Ovary (tissue), 9 donors: ENCODE measurements around the gene NDN. TPM values are rescaled to one million over a fixed set of nuclear protein-coding genes. Genes with fewer than 3 reads are reported as not detected.

Experiments used
- DNase-seq, 5 donors: peaks; one replicate each; pipeline ENCODE4 v3.0.0-alpha.2; 2019 to 2020
- H3K27ac ChIP-seq, 2 donors: fragments of 200-600 bp; one replicate each; pipeline versions ENCODE4 v1.5.1 to v1.8.0; 2019 to 2022
- H3K27me3 ChIP-seq: fragments of 200-600 bp; one replicate; pipeline ENCODE4 v1.8.0; 2022
- H3K36me3 ChIP-seq: fragments of 200-600 bp; sonication (generic); one replicate; pipeline ENCODE4 v1.5.1; 2019
- H3K4me1 ChIP-seq: one replicate; pipeline ENCODE4 v1.8.1; 2013; ENCODE audit warnings: mild to moderate bottlenecking, moderate library complexity; ENCODE audit not compliant: insufficient read depth
- H3K4me3 ChIP-seq: fragments of 200-600 bp; sonication (generic); one replicate; pipeline ENCODE4 v1.5.1; 2017
- H3K9me3 ChIP-seq, 2 donors: fragments of 200-600 bp in 1 of 2; sonication (generic) in 1 of 2; one replicate each; pipeline versions ENCODE4 v1.5.1 to v1.8.1; 2013 to 2019; ENCODE audit warnings: mild to moderate bottlenecking in 1 of 2, moderate library complexity in 1 of 2
- CTCF ChIP-seq, 3 donors: fragments of 450-650 bp in 2 of 3; fragments of 200-600 bp in 1 of 3; IDR thresholded peaks; one replicate each; pipeline versions ENCODE4 v1.5.1 to v1.8.0; 2016 to 2022; ENCODE audit warnings: antibody characterized with exemption in 3 of 3, mild to moderate bottlenecking in 1 of 3
- EP300 ChIP-seq: sonication (generic); formaldehyde crosslinking; IDR thresholded peaks from one replicate; pipeline ENCODE4 v1.6.1; 2017; ENCODE audit warnings: antibody characterized with exemption
- POLR2A ChIP-seq: fragments of 450-650 bp; IDR thresholded peaks from one replicate; pipeline ENCODE4 v1.6.1; 2017; ENCODE audit warnings: antibody characterized with exemption, mild to moderate bottlenecking, moderate library complexity
- WGBS, 3 donors: extraction: QIAGEN DNeasy Blood & Tissue Kit in 1 of 3; methylation state at CpG; one replicate each; pipeline versions ENCODE4 v1.1.5 to v1.1.7; 2013 to 2017; 5-methylcytosine and 5-hydroxymethylcytosine counted together
- intact Hi-C, 4 donors: fragments of 100-400 bp; cut with DNase I; formaldehyde crosslinking; loops; one replicate each; pipeline versions ENCODE4 v1.11.0 to v1.15.1; 2022 to 2023
- polyA plus RNA-seq, 2 donors: library from polyadenylated mRNA; stranded (reverse); fragments of 200-250 nt in 1 of 2; fragments of 350-450 nt in 1 of 2; fragmentation: Illumina TruSeq in 1 of 2; extraction: RNeasy Lipid Tissue Mini Kit (QIAGEN cat#74804) in 1 of 2; gene quantifications; one replicate each; pipeline ENCODE4 v1.2.3, GENCODE V29; 2013 to 2014
- total RNA-seq, 7 donors: library from RNA; depleted of rRNA in 2 of 7; stranded (reverse); fragments of >200 nt in 2 of 7; fragmentation: NEBNext Ultra II Directional in 3 of 7; extraction: Animal tissue kit (Norgen Biotek cat#: 25700) in 3 of 7; gene quantifications; one replicate each; pipeline versions ENCODE4 v1.1.0 to v1.2.4, GENCODE V29; 2016 to 2023
- donor health status: DM: no; HTN: no; CAD: no; lungs with moderate emphysema.
- donor health status: DM: no; HTN: no; CAD: no.
- donor health status: Bipolar disorder and iron deficiency.
- donor health status: DM: yes; HTN: yes; CAD: no.
- donor health status: DM: no; HTN: no; CAD: no.
- donor health status: DM: yes; HTN: yes; CAD: no.

The NDN gene
- total and polyA plus RNA-seq, 9 donors: 77.9 to 137 (median 110) TPM

DNA sequence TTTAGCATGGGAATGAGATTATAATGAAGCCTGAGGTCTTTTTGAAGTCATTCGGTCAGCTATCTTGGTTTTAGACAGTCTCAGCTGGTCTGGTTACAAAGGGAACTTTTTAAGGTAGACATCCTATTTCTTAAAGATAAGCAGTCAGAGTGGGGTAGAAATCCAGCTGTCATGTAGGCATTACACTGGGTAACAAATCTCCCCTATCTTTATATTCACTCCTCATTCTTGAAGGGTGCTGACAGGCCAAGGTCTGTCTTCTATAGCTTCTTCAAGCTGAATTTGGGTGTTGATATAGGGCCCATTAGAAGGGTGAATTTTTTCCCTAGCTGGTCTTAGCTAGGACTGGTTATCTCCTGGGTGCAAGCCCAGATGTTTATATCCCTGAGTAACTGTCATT lies 21.2 kb upstream of the NDN start:
- Histone ChIP-seq H3K27me3 (no peaks in the 10 kb centered on the region), H3K36me3 (no peaks in the 10 kb centered on the region), H3K9me3 (no peaks in the 10 kb centered on the region), H3K4me3 (no peak overlapping the region), H3K4me1 (no peaks in the 10 kb centered on the region), H3K27ac (no peak overlapping the region)
- no peak for DNase-seq
- intact Hi-C loops: loop anchor here in 1 of 4 donors (5.0 kb wide), 1 partner anchor 46 kb away; no protein-coding TSS in a partner anchor
- 24 to 33% (median 31%) methylated on average over 1 of the region's 1 CpG for WGBS, 3 donors
- TF ChIP-seq CTCF (IDR thresholded peaks at IDR 0.05): no peak
- no peak for TF ChIP-seq POLR2A
- no peak for TF ChIP-seq EP300

GRCh38 chr15:23695282-23695681 lies 8.2 kb upstream of the NDN start:
- 64 to 77% (median 70%) methylated on average over 2 of the region's 2 CpGs for WGBS, 3 donors
- intact Hi-C loops: no loop called here
- no peak for DNase-seq
- Histone ChIP-seq H3K4me3 (no peak overlapping the region), H3K27me3 (no peaks in the 10 kb centered on the region), H3K4me1 (peaks cover 3% of the 10 kb centered on the region), H3K27ac (no peak overlapping the region), H3K9me3 (no peaks in the 10 kb centered on the region), H3K36me3 (no peaks in the 10 kb centered on the region)
- TF ChIP-seq POLR2A (no peak), EP300 (no peak), CTCF (IDR thresholded peaks at IDR 0.05) (no peak)

DNA sequence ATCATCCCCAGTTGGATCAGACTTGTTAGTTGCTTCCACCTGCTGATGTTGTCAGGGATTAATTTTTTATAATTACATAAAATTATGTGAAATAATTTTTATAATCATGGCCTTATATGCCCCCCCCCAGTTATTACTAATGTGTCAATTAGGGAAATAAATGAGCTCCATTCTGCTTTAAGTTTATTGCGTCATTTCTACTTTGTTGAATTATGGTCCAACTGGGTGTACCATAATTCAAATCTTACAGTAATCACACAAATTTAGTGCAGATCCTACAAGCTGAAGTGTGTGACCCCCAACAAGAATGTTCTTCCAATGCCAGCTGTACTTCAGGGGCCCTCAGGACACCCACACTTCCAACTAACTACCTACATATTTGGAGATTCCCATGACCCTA lies 7.5 kb upstream of the NDN start:
- Histone ChIP-seq H3K36me3 (no peaks in the 10 kb centered on the region), H3K9me3 (no peaks in the 10 kb centered on the region), H3K27ac (no peak overlapping the region), H3K4me1 (peaks cover 3% of the 10 kb centered on the region), H3K27me3 (no peaks in the 10 kb centered on the region), H3K4me3 (no peak overlapping the region)
- no peak for DNase-seq
- intact Hi-C loops: no loop called here
- TF ChIP-seq CTCF (IDR thresholded peaks at IDR 0.05): no peak
- TF ChIP-seq EP300: no peak
- TF ChIP-seq POLR2A: no peak
- 96 to 100% (median 97%) methylated on average over 1 of the region's 1 CpG for WGBS, 3 donors

- no peaks in the 10 kb centered on the region for H3K36me3 ChIP-seq
- no peaks in the 10 kb centered on the region for H3K27me3 ChIP-seq
- 25 to 46% (median 29%) methylated on average over 5 of the region's 5 CpGs for WGBS, 3 donors
- DNase-seq: peak; percentile 82 to 91 (median 90)
- peak overlapping the region in 1 of 2 donors; percentile 74 for H3K27ac ChIP-seq
- no peaks in the 10 kb centered on the region for H3K9me3 ChIP-seq
- TF ChIP-seq EP300: no peak
- no peak for TF ChIP-seq CTCF (IDR thresholded peaks at IDR 0.05)
- no peak for TF ChIP-seq POLR2A
- intact Hi-C loops: no loop called here
- H3K4me3 ChIP-seq: no peak overlapping the region
- H3K4me1 ChIP-seq: peaks cover 4% of the 10 kb centered on the region
These were observed 3.3 kb upstream of the NDN start for GRCh38 chr15:23690450-23690852.
